Loucy (cell line): Measurements from ENCODE around the gene AMDHD1.

Experiments used
- H2AFZ ChIP-seq: fragments of 200-600 bp; sonication (generic); 2 replicates; pipeline ENCODE4 v1.6.0; 2016; ENCODE audit warnings: antibody characterized with exemption, mild to moderate bottlenecking, low read length, moderate library complexity
- H3F3A ChIP-seq: fragments of 200-600 bp; 2 replicates; pipeline ENCODE4 v1.6.0; 2016; ENCODE audit warnings: antibody characterized with exemption, low read depth, mild to moderate bottlenecking
- H3K27me3 ChIP-seq: fragments of 200-600 bp; sonication (generic); 2 replicates; pipeline ENCODE4 v1.6.1; 2014; ENCODE audit warnings: low read length, mild to moderate bottlenecking; ENCODE audit not compliant: insufficient read depth, poor library complexity, severe bottlenecking
- H3K36me3 ChIP-seq: fragments of 200-600 bp; sonication (generic); 2 replicates; pipeline ENCODE4 v1.6.1; 2016; ENCODE audit warnings: low read length; ENCODE audit not compliant: insufficient read depth
- H3K4me1 ChIP-seq: fragments of 200-600 bp; sonication (generic); 2 replicates; pipeline ENCODE4 v1.5.1; 2014; ENCODE audit warnings: low read length, mild to moderate bottlenecking; ENCODE audit not compliant: insufficient read depth, poor library complexity, severe bottlenecking
- H3K4me2 ChIP-seq: fragments of 200-600 bp; sonication (generic); 2 replicates; pipeline ENCODE4 v1.6.0; 2014; ENCODE audit warnings: antibody characterized with exemption, low read length, low read depth, mild to moderate bottlenecking; ENCODE audit not compliant: poor library complexity, severe bottlenecking
- H3K4me3 ChIP-seq: fragments of 200-600 bp; sonication (generic); 2 replicates; pipeline ENCODE4 v1.5.1; 2014; ENCODE audit warnings: low read length, mild to moderate bottlenecking, mixed read lengths; ENCODE audit not compliant: poor library complexity, severe bottlenecking
- H3K79me2 ChIP-seq: fragments of 200-600 bp; sonication (generic); 2 replicates; pipeline ENCODE4 v1.6.1; 2014; ENCODE audit warnings: low read length; ENCODE audit not compliant: insufficient read depth
- H3K9ac ChIP-seq: fragments of 200-600 bp; sonication (generic); 2 replicates; pipeline ENCODE4 v1.6.0; 2014; ENCODE audit warnings: mild to moderate bottlenecking, low read depth, low read length, moderate library complexity; ENCODE audit not compliant: poor library complexity, severe bottlenecking
- H3K9me2 ChIP-seq: fragments of 200-600 bp; sonication (generic); replicated peaks from 2 replicates; pipeline ENCODE4 v1.6.1; 2016; ENCODE audit warnings: low read depth, low read length, mixed read lengths
- H3K9me3 ChIP-seq: fragments of 200-600 bp; sonication (generic); 2 replicates; pipeline ENCODE4 v1.6.1; 2014; ENCODE audit warnings: mild to moderate bottlenecking, antibody characterized with exemption, low read length, low read depth; ENCODE audit not compliant: insufficient read depth
- H4K20me1 ChIP-seq: fragments of 200-600 bp; sonication (generic); 2 replicates; pipeline ENCODE4 v1.6.0; 2014; ENCODE audit warnings: antibody characterized with exemption, low read length, mild to moderate bottlenecking; ENCODE audit not compliant: insufficient read depth, poor library complexity, severe bottlenecking
- CTCF ChIP-seq: fragments of 200-600 bp; sonication (generic); conservative IDR thresholded peaks from 2 replicates; pipeline ENCODE4 v1.5.1; 2014; ENCODE audit warnings: mild to moderate bottlenecking, antibody characterized with exemption, low read length
- EZH2phosphoT487 ChIP-seq: fragments of 200-600 bp; IDR thresholded peaks from 2 replicates; pipeline ENCODE4 v1.6.1; 2018; ENCODE audit warnings: antibody characterized with exemption, mild to moderate bottlenecking, moderate library complexity, borderline replicate concordance

Gene AMDHD1

DNA sequence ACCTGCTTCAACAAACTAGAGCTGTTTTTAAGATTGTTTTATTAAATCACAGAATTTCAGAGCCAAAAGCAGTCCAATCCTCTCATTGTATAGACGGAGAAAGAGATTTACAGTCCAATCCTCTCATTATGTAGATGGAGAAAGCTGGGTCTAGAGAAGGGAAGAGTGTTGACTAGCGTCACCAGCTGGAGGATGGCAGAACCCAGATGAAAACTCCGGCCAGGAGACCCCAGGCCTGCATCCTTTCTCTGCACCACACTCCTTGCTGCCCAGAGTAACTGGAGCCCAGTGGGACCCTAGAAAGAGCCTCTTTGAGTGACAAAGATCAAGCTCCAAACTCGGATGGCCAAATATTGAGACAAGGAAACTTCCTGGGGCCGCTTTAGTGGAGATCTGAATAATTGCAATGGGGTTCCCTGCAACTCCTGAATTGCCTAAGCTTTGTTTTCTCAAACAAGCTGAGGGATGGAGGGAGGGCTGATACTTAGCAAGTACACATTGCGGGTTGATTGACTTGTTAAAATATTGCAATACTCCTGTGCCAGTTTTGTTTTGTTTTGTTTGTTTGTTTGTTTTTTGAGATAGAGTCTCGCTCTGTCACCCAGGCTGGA, 12.5 kb downstream of the AMDHD1 start:
- no peaks in the 10 kb centered on the region for H3K27me3 ChIP-seq
- H3K9me2 ChIP-seq, result no peaks in the 10 kb centered on the region
- no peak overlapping the region for H3K9ac ChIP-seq
- no peaks in the 10 kb centered on the region for H3K36me3 ChIP-seq
- H4K20me1 ChIP-seq, result no peaks in the 10 kb centered on the region
- no peaks in the 10 kb centered on the region for H3F3A ChIP-seq
- no peak overlapping the region for H3K4me3 ChIP-seq
- H2AFZ ChIP-seq, result no peak overlapping the region
- TF ChIP-seq EZH2phosphoT487 (no peak), CTCF (no peak)
- H3K4me1 ChIP-seq, result no peaks in the 10 kb centered on the region
- no peak overlapping the region for H3K4me2 ChIP-seq
- H3K9me3 ChIP-seq, result no peaks in the 10 kb centered on the region
- no peaks in the 10 kb centered on the region for H3K79me2 ChIP-seq

DNA sequence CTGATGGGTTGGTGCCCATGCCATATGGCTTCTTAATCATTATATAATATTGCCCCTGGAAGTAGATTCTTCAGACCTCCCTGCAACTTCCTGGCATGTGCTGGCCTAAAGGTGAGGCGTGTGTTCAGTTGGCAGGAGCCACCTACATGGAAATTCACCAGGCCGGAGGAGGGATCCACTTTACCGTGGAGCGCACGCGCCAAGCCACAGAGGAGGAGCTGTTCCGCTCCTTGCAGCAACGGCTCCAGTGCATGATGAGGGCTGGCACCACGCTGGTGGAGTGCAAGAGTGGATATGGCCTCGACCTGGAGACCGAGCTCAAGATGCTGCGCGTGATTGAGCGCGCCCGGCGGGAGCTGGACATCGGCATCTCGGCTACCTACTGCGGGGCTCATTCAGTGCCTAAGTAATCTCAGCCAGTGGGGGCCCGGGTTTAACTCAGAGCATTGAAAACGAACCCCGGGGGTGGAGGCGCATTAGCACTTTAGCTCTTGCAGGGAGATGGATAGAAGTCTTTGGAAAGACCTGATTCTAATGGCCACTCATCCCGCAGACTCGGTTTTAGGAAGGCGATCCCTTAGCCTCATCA, 13.5 kb downstream of the AMDHD1 start:
- Histone ChIP-seq H3F3A (no peaks in the 10 kb centered on the region), H2AFZ (no peak overlapping the region), H4K20me1 (no peaks in the 10 kb centered on the region), H3K9me3 (no peaks in the 10 kb centered on the region), H3K9me2 (no peaks in the 10 kb centered on the region), H3K36me3 (no peaks in the 10 kb centered on the region), H3K27me3 (no peaks in the 10 kb centered on the region), H3K4me3 (no peak overlapping the region), H3K4me1 (no peaks in the 10 kb centered on the region), H3K9ac (no peak overlapping the region), H3K4me2 (no peak overlapping the region), H3K79me2 (no peaks in the 10 kb centered on the region)
- TF ChIP-seq CTCF (no peak), EZH2phosphoT487 (no peak)

DNA sequence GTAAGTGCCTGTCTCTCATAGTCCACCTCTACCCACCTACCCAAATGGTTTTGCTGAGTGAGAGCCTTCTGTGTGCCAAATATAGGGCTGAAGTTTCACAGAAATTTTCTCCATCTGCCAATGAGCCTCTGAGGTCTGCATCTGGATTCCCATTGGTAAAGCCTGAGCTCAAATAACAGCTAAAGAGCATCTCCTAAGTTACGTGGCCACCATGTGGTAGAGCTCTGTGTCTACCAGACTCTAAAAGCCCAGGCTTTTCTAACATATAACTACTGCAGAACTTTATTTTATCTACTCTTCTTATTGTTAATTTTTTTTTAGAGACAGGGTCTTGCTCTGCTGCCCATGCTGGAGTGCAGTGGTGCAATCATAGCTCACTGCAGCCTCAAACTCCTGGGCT, 16.0 kb downstream of the AMDHD1 start:
- Histone ChIP-seq H4K20me1 (no peaks in the 10 kb centered on the region), H3K9ac (no peak overlapping the region), H2AFZ (no peak overlapping the region), H3K79me2 (no peaks in the 10 kb centered on the region), H3K9me3 (no peaks in the 10 kb centered on the region), H3K36me3 (no peaks in the 10 kb centered on the region), H3K4me1 (no peaks in the 10 kb centered on the region), H3K4me3 (no peak overlapping the region), H3F3A (no peaks in the 10 kb centered on the region), H3K4me2 (no peak overlapping the region), H3K9me2 (no peaks in the 10 kb centered on the region), H3K27me3 (no peaks in the 10 kb centered on the region)
- TF ChIP-seq EZH2phosphoT487 (no peak), CTCF (peak; percentile 52)
